Small intestine (tissue), 16 donors: Measurements from ENCODE around the gene ARPC1B. TPM values are rescaled to one million over a fixed set of nuclear protein-coding genes. Genes with fewer than 3 reads are reported as not detected.
"Not testable (repeated sequence)": the region's sequence is repeated elsewhere in the genome, so short reads cannot be mapped to it uniquely, and the experiment has no call there.

Source experiments
- DNase-seq, 2 donors: peaks; one replicate each; pipeline versions ENCODE4 v3.0.0 to v3.0.0-alpha.2; 2013
- FAIRE-seq: peaks from 2 replicates; lab custom pipeline; 2012; peaks lifted over from hg19 to GRCh38; lab: Jason Lieb, UNC
- H3K27ac ChIP-seq, 3 donors: one replicate each; pipeline ENCODE4 v1.5.1; 2013; ENCODE audit warnings: low read length in 2 of 3, mild to moderate bottlenecking in 2 of 3, control low read depth in 1 of 3, inconsistent platforms in 1 of 3, low read depth in 1 of 3, moderate library complexity in 1 of 3
- H3K27me3 ChIP-seq, 3 donors: one replicate each; pipeline ENCODE4 v1.6.1; 2013; ENCODE audit warnings: low read length in 3 of 3, inconsistent platforms in 1 of 3; ENCODE audit not compliant: control insufficient read depth in 3 of 3, insufficient read depth in 3 of 3
- H3K36me3 ChIP-seq, 3 donors: one replicate each; pipeline ENCODE4 v1.6.1; 2013; ENCODE audit warnings: low read length in 3 of 3, inconsistent platforms in 1 of 3, low read depth in 1 of 3, mild to moderate bottlenecking in 1 of 3, moderate library complexity in 1 of 3; ENCODE audit not compliant: control insufficient read depth in 3 of 3, insufficient read depth in 2 of 3
- H3K4me1 ChIP-seq, 3 donors: one replicate each; pipeline ENCODE4 v1.6.1; 2013; ENCODE audit warnings: low read length in 2 of 3, inconsistent platforms in 1 of 3, low read depth in 1 of 3, mild to moderate bottlenecking in 1 of 3, moderate library complexity in 1 of 3; ENCODE audit not compliant: control insufficient read depth in 3 of 3, insufficient read depth in 2 of 3
- H3K4me3 ChIP-seq, 3 donors: one replicate each; pipeline ENCODE4 v1.5.1; 2013; ENCODE audit warnings: low read length in 3 of 3, control low read depth in 1 of 3, inconsistent platforms in 1 of 3, low read depth in 1 of 3, mild to moderate bottlenecking in 1 of 3, moderate library complexity in 1 of 3
- H3K9me3 ChIP-seq, 2 donors: one replicate each; pipeline ENCODE4 v1.6.1; 2013; ENCODE audit warnings: low read depth in 1 of 2, low read length in 1 of 2; ENCODE audit not compliant: control insufficient read depth in 2 of 2, insufficient read depth in 1 of 2
- WGBS, 3 donors: extraction: QIAGEN DNeasy Blood & Tissue Kit; methylation state at CpG; one replicate each; pipeline ENCODE4 v1.1.7; 2013; 5-methylcytosine and 5-hydroxymethylcytosine counted together
- long read RNA-seq, 10 donors: transcript quantifications; one replicate each; lab custom pipeline, GENCODE V29; 2026
- polyA plus RNA-seq, 4 donors: library from polyadenylated mRNA; stranded (reverse) in 3 of 4; unstranded in 1 of 4; fragments of 200-250 nt in 3 of 4; fragments of 120-200 nt in 1 of 4; gene quantifications; one replicate each; pipeline versions ENCODE4 v1.2.1 to v1.2.3, GENCODE V29; 2013
- donor health status: healthy with polysubstance abuse.
- donor health status: control.
- donor health status: control.
- donor health status: Bipolar disorder and iron deficiency.
- donor health status: healthy.

ARPC1B gene
- 100 to 1,000 TPM in 3 of 4 donors, 10 to 100 TPM in 1; 77.9 to 358 (median 316) TPM for polyA plus RNA-seq
- long read RNA-seq, donor 1, transcript ARPC1B-217 (5 exons, 945 nt) = minor isoform, 8 of 61 reads
- long read RNA-seq, donor 1, transcript ARPC1B-201 (10 exons, 1,564 nt) = major isoform, 27 of 61 reads
- long read RNA-seq, donor 1, partial matches to known transcripts = 22 of 61 reads
- long read RNA-seq, donor 1, other reads (novel, unspliced or antisense) = 0 of 61 reads
- long read RNA-seq, donor 2, transcript ARPC1B-201 (10 exons, 1,564 nt) = major isoform, 15 of 41 reads
- long read RNA-seq, donor 2, partial matches to known transcripts = 6 of 41 reads
- long read RNA-seq, donor 2, other reads (novel, unspliced or antisense) = 19 of 41 reads
- long read RNA-seq, donor 3, transcript ARPC1B-201 (10 exons, 1,564 nt) = major isoform, 16 of 157 reads
- long read RNA-seq, donor 3, transcript ARPC1B-219 (5 exons, 582 nt) = minor isoform, 5 of 157 reads
- long read RNA-seq, donor 3, partial matches to known transcripts = 131 of 157 reads
- long read RNA-seq, donor 3, other reads (novel, unspliced or antisense) = 0 of 157 reads
- long read RNA-seq, donor 4, partial matches to known transcripts = 0 of 1 reads
- long read RNA-seq, donor 4, other reads (novel, unspliced or antisense) = 0 of 1 reads
- long read RNA-seq, donor 5, partial matches to known transcripts = 36 of 42 reads
- long read RNA-seq, donor 5, other reads (novel, unspliced or antisense) = 0 of 42 reads
- long read RNA-seq, donor 6, transcript ARPC1B-201 (10 exons, 1,564 nt) = major isoform, 12 of 23 reads
- long read RNA-seq, donor 6, partial matches to known transcripts = 6 of 23 reads
- long read RNA-seq, donor 6, other reads (novel, unspliced or antisense) = 0 of 23 reads
- long read RNA-seq, donor 7, transcript ARPC1B-201 (10 exons, 1,564 nt) = major isoform, 17 of 21 reads
- long read RNA-seq, donor 7, partial matches to known transcripts = 0 of 21 reads
- long read RNA-seq, donor 7, other reads (novel, unspliced or antisense) = 0 of 21 reads
- long read RNA-seq, donor 8, partial matches to known transcripts = 0 of 2 reads
- long read RNA-seq, donor 8, other reads (novel, unspliced or antisense) = 0 of 2 reads
- long read RNA-seq, donor 9, partial matches to known transcripts = 0 of 2 reads
- long read RNA-seq, donor 9, other reads (novel, unspliced or antisense) = 0 of 2 reads
- long read RNA-seq, donor 10, transcript ARPC1B-201 (10 exons, 1,564 nt) = major isoform, 22 of 30 reads
- long read RNA-seq, donor 10, transcript ARPC1B-217 (5 exons, 945 nt) = minor isoform, 5 of 30 reads
- long read RNA-seq, donor 10, partial matches to known transcripts = 0 of 30 reads
- long read RNA-seq, donor 10, other reads (novel, unspliced or antisense) = 0 of 30 reads

GRCh38 chr7:99374111-99375064, at the start of gene ARPC1B:
ARPC1B (plus strand) TSS chr7:99374730; CDS start chr7:99385715, 10,985 bp downstream.
- H3K27me3 ChIP-seq = no peaks in the 10 kb centered on the region
- WGBS, 3 donors = 0 to 1% (median 1%) methylated on average over 44 to 95 of the region's 95 CpGs
- FAIRE-seq (no peak), DNase-seq (peak; percentile 85 to 87)
- no peaks in the 10 kb centered on the region for H3K9me3 ChIP-seq
- peaks cover 0 to 19% (median 4%) of the 10 kb centered on the region in 3 donors for H3K36me3 ChIP-seq
- peak within 1 kb of the TSS; percentile 66 to 99 (median 88) for H3K4me3 ChIP-seq
- H3K27ac ChIP-seq = peak within 1 kb of the TSS; percentile 72 to 89 (median 75)
- peaks cover 0 to 14% (median 0%) of the 10 kb centered on the region in 3 donors for H3K4me1 ChIP-seq

- Histone ChIP-seq H3K36me3 (peaks cover 0 to 15% (median 0%) of the 10 kb centered on the region in 3 donors), H3K27ac (peak overlapping the region in 1 of 3 donors; percentile 88), H3K27me3 (no peaks in the 10 kb centered on the region), H3K4me3 (peak overlapping the region; percentile 56 to 94 (median 90)), H3K9me3 (no peaks in the 10 kb centered on the region), H3K4me1 (peaks cover 4 to 35% (median 8%) of the 10 kb centered on the region in 3 donors)
- no peak for FAIRE-seq
- 28 to 36% (median 32%) methylated on average over 14 of the region's 14 CpGs for WGBS, 3 donors
- DNase-seq = no peak
Observed at GRCh38 chr7:99325001-99325493, 49.5 kb upstream of the ARPC1B start.

GRCh38 chr7:99325592-99326407, 48.7 kb upstream of the ARPC1B start, which contains the start of gene ARPC1A:
ARPC1A (plus strand) TSS chr7:99325898; CDS start chr7:99333354, 7,456 bp downstream.
- FAIRE-seq (no peak), DNase-seq (peak; percentile 94 to 97)
- peak within 1 kb of the TSS; percentile 90 to 97 (median 94) for H3K4me3 ChIP-seq
- peaks cover 0 to 15% (median 0%) of the 10 kb centered on the region in 3 donors for H3K36me3 ChIP-seq
- 0% methylated on average over 51 to 82 of the region's 82 CpGs for WGBS, 3 donors
- H3K27ac ChIP-seq = peak within 1 kb of the TSS; percentile 87 to 88 (median 88)
- no peaks in the 10 kb centered on the region for H3K27me3 ChIP-seq
- H3K9me3 ChIP-seq = no peaks in the 10 kb centered on the region
- peaks cover 4 to 31% (median 8%) of the 10 kb centered on the region in 3 donors for H3K4me1 ChIP-seq

- H3K4me1 ChIP-seq = peaks cover 7 to 36% (median 11%) of the 10 kb centered on the region in 3 donors
- FAIRE-seq = no peak
Observed at GRCh38 chr7:99326408-99326782, 48.1 kb upstream of the ARPC1B start.

GRCh38 chr7:99330314-99330961, 44.1 kb upstream of the ARPC1B start:
- FAIRE-seq, H3K9me3 ChIP-seq, H3K4me3 ChIP-seq, H3K27me3 ChIP-seq: not testable (repeated sequence)
- peak overlapping the region; percentile 71 to 89 (median 83) for H3K27ac ChIP-seq
- peak; percentile 89 to 94 for DNase-seq
- peaks cover 7 to 33% (median 11%) of the 10 kb centered on the region in 3 donors for H3K4me1 ChIP-seq
- WGBS, 3 donors = 47 to 63% (median 47%) methylated on average over 8 of the region's 8 CpGs
- H3K36me3 ChIP-seq = peaks cover 3 to 45% (median 4%) of the 10 kb centered on the region in 3 donors

More at GRCh38 chr7:99326408-99326782, 48.1 kb upstream of the ARPC1B start:
- Histone ChIP-seq H3K27me3 (no peaks in the 10 kb centered on the region), H3K36me3 (peaks cover 0 to 19% (median 0%) of the 10 kb centered on the region in 3 donors), H3K27ac (peak overlapping the region; percentile 87 to 88 (median 88)), H3K9me3 (no peaks in the 10 kb centered on the region), H3K4me3 (peak overlapping the region; percentile 90 to 97 (median 94))
- WGBS, 3 donors = 0 to 2% (median 0%) methylated on average over 10 of the region's 10 CpGs
- no peak for DNase-seq

GRCh38 chr7:99331002-99331401, 43.5 kb upstream of the ARPC1B start:
- Histone ChIP-seq H3K4me3 (no peak overlapping the region), H3K36me3 (peaks cover 3 to 49% (median 4%) of the 10 kb centered on the region in 3 donors), H3K27ac (peak overlapping the region; percentile 64 to 83 (median 79)), H3K9me3 (no peaks in the 10 kb centered on the region), H3K27me3 (no peaks in the 10 kb centered on the region), H3K4me1 (peaks cover 7 to 33% (median 11%) of the 10 kb centered on the region in 3 donors)
- peak in 1 of 2 donors; percentile 25 for DNase-seq
- no peak for FAIRE-seq
- 67 to 85% (median 78%) methylated on average over 2 of the region's 2 CpGs for WGBS, 3 donors
